ENCODE measurements around the gene IRF2BPL. TPM values are rescaled to one million over a fixed set of nuclear protein-coding genes. Genes with fewer than 3 reads are reported as not detected.

The IRF2BPL gene
- total RNA-seq, 1 experiment from 2014 or later: 24.7 TPM

- no peak overlapping the region for H3K27ac Mint-ChIP-seq (ENCODE audit: unreplicated experiment)
- BruUV-seq (replicated peaks): no TSS peak
- CTCF ChIA-PET: interaction anchor here (0.7 kb wide), 1 partner anchor 34 kb away, joined by 3 read pairs; no protein-coding TSS in a partner anchor
These were observed 42.3 kb downstream of the IRF2BPL start for GRCh38 chr14:76986231-76986565.

GRCh38 chr14:76985540-76986230, 42.8 kb downstream of the IRF2BPL start:
- H3K4me3 Mint-ChIP-seq (ENCODE audit: unreplicated experiment): no peak overlapping the region
- Histone ChIP-seq H3K9me3 (peaks cover 12% of the 10 kb centered on the region; the same call in 1 of the 2 replicates), H3K4me1 (no peaks in the 10 kb centered on the region), H3K4me3 (ENCODE audit: low read depth, low read length) (no peak overlapping the region), H3K27me3 (replicated peaks; ENCODE audit: control insufficient read depth, insufficient read depth, low read length) (no peaks in the 10 kb centered on the region), H3K36me3 (ENCODE audit: control insufficient read depth, insufficient read depth, low read length) (no peaks in the 10 kb centered on the region)
- H3K9me3 Mint-ChIP-seq (ENCODE audit: unreplicated experiment): no peaks in the 10 kb centered on the region
- no peak overlapping the region for H3K27ac Mint-ChIP-seq (ENCODE audit: unreplicated experiment)
- intact Hi-C loops (cut with micrococcal nuclease; ENCODE audit: unreplicated experiment): no loop called here
- no peaks in the 10 kb centered on the region for H3K36me3 Mint-ChIP-seq (ENCODE audit: insufficient read depth, unreplicated experiment)
- DNase-seq: no peak
- H3K27me3 Mint-ChIP-seq (ENCODE audit: insufficient read depth, unreplicated experiment): no peaks in the 10 kb centered on the region
- TF ChIP-seq CTCF (IDR thresholded peaks at IDR 0.05; ENCODE audit: insufficient read depth in 1 of 2, low read depth in 1 of 2, low read length in 1 of 2, severe bottlenecking in 1 of 2, unreplicated experiment in 1 of 2): no peak
- no TSS peak for BruUV-seq (replicated peaks)
- CTCF ChIA-PET: interaction anchor here (0.7 kb wide), 1 partner anchor 34 kb away, joined by 3 read pairs; no protein-coding TSS in a partner anchor
- H3K4me1 Mint-ChIP-seq (ENCODE audit: low read depth, unreplicated experiment): peaks cover 6% of the 10 kb centered on the region
- POLR2A ChIA-PET: no interaction called here

More at GRCh38 chr14:76986231-76986565, 42.3 kb downstream of the IRF2BPL start:
- Histone ChIP-seq H3K9me3 (peaks cover 12% of the 10 kb centered on the region; the same call in 1 of the 2 replicates), H3K4me1 (no peaks in the 10 kb centered on the region), H3K36me3 (ENCODE audit: control insufficient read depth, insufficient read depth, low read length) (no peaks in the 10 kb centered on the region), H3K4me3 (ENCODE audit: low read depth, low read length) (no peak overlapping the region), H3K27me3 (replicated peaks; ENCODE audit: control insufficient read depth, insufficient read depth, low read length) (no peaks in the 10 kb centered on the region)
- Mint-ChIP-seq H3K27me3 (ENCODE audit: insufficient read depth, unreplicated experiment) (no peaks in the 10 kb centered on the region), H3K4me3 (ENCODE audit: unreplicated experiment) (no peak overlapping the region), H3K4me1 (ENCODE audit: low read depth, unreplicated experiment) (peaks cover 6% of the 10 kb centered on the region), H3K36me3 (ENCODE audit: insufficient read depth, unreplicated experiment) (no peaks in the 10 kb centered on the region), H3K9me3 (ENCODE audit: unreplicated experiment) (no peaks in the 10 kb centered on the region)
- no peak for DNase-seq
- intact Hi-C loops (cut with micrococcal nuclease; ENCODE audit: unreplicated experiment): no loop called here
- no peak for TF ChIP-seq CTCF (IDR thresholded peaks at IDR 0.05; ENCODE audit: insufficient read depth in 1 of 2, low read depth in 1 of 2, low read length in 1 of 2, severe bottlenecking in 1 of 2, unreplicated experiment in 1 of 2)
- POLR2A ChIA-PET: no interaction called here

- Mint-ChIP-seq H3K4me3 (ENCODE audit: unreplicated experiment) (no peak overlapping the region), H3K9me3 (ENCODE audit: unreplicated experiment) (no peaks in the 10 kb centered on the region), H3K36me3 (ENCODE audit: insufficient read depth, unreplicated experiment) (no peaks in the 10 kb centered on the region), H3K27me3 (ENCODE audit: insufficient read depth, unreplicated experiment) (no peaks in the 10 kb centered on the region), H3K4me1 (ENCODE audit: low read depth, unreplicated experiment) (peaks cover 6% of the 10 kb centered on the region), H3K27ac (ENCODE audit: unreplicated experiment) (no peak overlapping the region)
- Histone ChIP-seq H3K4me3 (ENCODE audit: low read depth, low read length) (no peak overlapping the region), H3K27me3 (replicated peaks; ENCODE audit: control insufficient read depth, insufficient read depth, low read length) (no peaks in the 10 kb centered on the region), H3K9me3 (peaks cover 12% of the 10 kb centered on the region; the same call in 1 of the 2 replicates), H3K36me3 (ENCODE audit: control insufficient read depth, insufficient read depth, low read length) (no peaks in the 10 kb centered on the region), H3K4me1 (no peaks in the 10 kb centered on the region)
- intact Hi-C loops (cut with micrococcal nuclease; ENCODE audit: unreplicated experiment): no loop called here
- ChIA-PET POLR2A (no interaction called here), CTCF (interaction anchor here (0.7 kb wide), 1 partner anchor 56 kb away, joined by 7 read pairs; no protein-coding TSS in a partner anchor)
- no peak for TF ChIP-seq CTCF (IDR thresholded peaks at IDR 0.05; ENCODE audit: insufficient read depth in 1 of 2, low read depth in 1 of 2, low read length in 1 of 2, severe bottlenecking in 1 of 2, unreplicated experiment in 1 of 2)
- DNase-seq: no peak
- BruUV-seq (replicated peaks): no TSS peak
These were observed 43.6 kb downstream of the IRF2BPL start for GRCh38 chr14:76984787-76985375.
